OCI-LY7 (cell line): ENCODE measurements around the gene GLYATL1B. TPM values are rescaled to one million over a fixed set of nuclear protein-coding genes. Genes with fewer than 3 reads are reported as not detected.
A peak's percentile ranks its signal among the peaks of the same experiment; 100 is the strongest.

Source experiments
- BruUV-seq: library from RNA; stranded (reverse); fragments of 400-500 nt; replicated peaks from 2 replicates; lab custom pipeline; 2021; lab: Mats Ljungman, UMichigan
- CTCF ChIA-PET: fragments of 300-600 bp; sonication (Branson Sonifier 250); formaldehyde crosslinking; loops from one replicate; lab custom pipeline; 2022; ENCODE audit warnings: antibody characterized with exemption; ENCODE audit not compliant: unreplicated experiment; lab: Charles Lee
- POLR2A ChIA-PET: fragments of 300-600 bp; sonication (Branson Sonifier 250); formaldehyde crosslinking; loops from one replicate; lab custom pipeline; 2022; ENCODE audit warnings: antibody characterized with exemption; lab: Charles Lee
- DNase-seq: peaks from one replicate; pipeline ENCODE4 v3.0.0-alpha.2; 2015; ENCODE audit warnings: low spot score
- H2AFZ ChIP-seq: fragments of 200-600 bp; sonication (generic), shearing (Covaris generic); 2 replicates; pipeline ENCODE4 v1.6.1; 2014; ENCODE audit warnings: mild to moderate bottlenecking, antibody characterized with exemption, low read length, moderate library complexity
- H3K27ac ChIP-seq: fragments of 200-600 bp; sonication (generic); 2 replicates; pipeline ENCODE4 v1.5.1; 2014; ENCODE audit warnings: mixed run types, low read depth, mild to moderate bottlenecking, moderate library complexity, low read length, inconsistent platforms; ENCODE audit not compliant: poor library complexity, severe bottlenecking
- H3K36me3 ChIP-seq: fragments of 200-600 bp; sonication (generic); 2 replicates; pipeline ENCODE4 v1.6.1; 2014; ENCODE audit warnings: mild to moderate bottlenecking, antibody characterized with exemption, low read length, moderate library complexity, mixed read lengths; ENCODE audit not compliant: insufficient read depth
- H3K4me1 ChIP-seq: fragments of 200-600 bp; sonication (generic); 2 replicates; pipeline ENCODE4 v1.5.1; 2014; ENCODE audit warnings: mild to moderate bottlenecking, low read length; ENCODE audit not compliant: insufficient read depth, poor library complexity, severe bottlenecking
- H3K4me2 ChIP-seq: fragments of 200-600 bp; sonication (generic); 2 replicates; pipeline ENCODE4 v1.6.1; 2014; ENCODE audit warnings: mild to moderate bottlenecking, low read length
- H3K4me3 ChIP-seq: fragments of 200-600 bp; sonication (generic); 2 replicates; pipeline ENCODE4 v1.5.1; 2014; ENCODE audit warnings: mild to moderate bottlenecking, low read depth, low read length; ENCODE audit not compliant: poor library complexity, severe bottlenecking
- H3K79me2 ChIP-seq: fragments of 200-600 bp; sonication (generic); 2 replicates; pipeline ENCODE4 v1.6.1; 2016; ENCODE audit warnings: low read depth, mild to moderate bottlenecking, low read length, moderate library complexity, mixed read lengths; ENCODE audit not compliant: insufficient read depth
- H3K9me2 ChIP-seq: fragments of 200-600 bp; sonication (generic); 2 replicates; pipeline ENCODE4 v1.6.1; 2016; ENCODE audit warnings: mild to moderate bottlenecking, low read length, mixed read lengths; ENCODE audit not compliant: insufficient read depth
- H3K9me3 ChIP-seq: fragments of 200-600 bp; sonication (generic); 2 replicates; pipeline ENCODE4 v1.6.1; 2014; ENCODE audit warnings: mild to moderate bottlenecking, mixed run types, low read length, mixed read lengths
- H4K20me1 ChIP-seq: fragments of 200-600 bp; sonication (generic); 2 replicates; pipeline ENCODE4 v1.6.1; 2014; ENCODE audit warnings: mild to moderate bottlenecking, antibody characterized with exemption, low read length, moderate library complexity, mixed read lengths; ENCODE audit not compliant: insufficient read depth
- EZH2phosphoT487 ChIP-seq: fragments of 200-600 bp; sonication (generic); IDR thresholded peaks from 2 replicates; pipeline ENCODE4 v1.6.1; 2018; ENCODE audit warnings: low read depth, borderline replicate concordance, mild to moderate bottlenecking, mixed run types, antibody characterized with exemption, low read length, moderate library complexity, mixed read lengths
- intact Hi-C: fragments of 100-400 bp; cut with micrococcal nuclease; formaldehyde crosslinking; loops from one replicate; pipeline ENCODE4 v1.10.0; 2022; ENCODE audit not compliant: unreplicated experiment
- total RNA-seq, 2 experiments: library from RNA; depleted of rRNA in 1 of 2; stranded (reverse); fragments of >200 nt in 1 of 2; shearing (Covaris generic) in 1 of 2; gene quantifications; 2 replicates each; pipeline ENCODE4 v1.2.3, GENCODE V29; 2014 to 2022
- TF ChIP-seq, protein P1 (sequence below): fragments of 200-600 bp; sonication (generic); conservative IDR thresholded peaks from 2 replicates; pipeline ENCODE4 v1.5.1; 2014; ENCODE audit warnings: mild to moderate bottlenecking, antibody characterized with exemption, low read length, moderate library complexity, mixed read lengths

GLYATL1B gene
- total RNA-seq, 2 experiments from 2014 or later = not detected

DNA sequence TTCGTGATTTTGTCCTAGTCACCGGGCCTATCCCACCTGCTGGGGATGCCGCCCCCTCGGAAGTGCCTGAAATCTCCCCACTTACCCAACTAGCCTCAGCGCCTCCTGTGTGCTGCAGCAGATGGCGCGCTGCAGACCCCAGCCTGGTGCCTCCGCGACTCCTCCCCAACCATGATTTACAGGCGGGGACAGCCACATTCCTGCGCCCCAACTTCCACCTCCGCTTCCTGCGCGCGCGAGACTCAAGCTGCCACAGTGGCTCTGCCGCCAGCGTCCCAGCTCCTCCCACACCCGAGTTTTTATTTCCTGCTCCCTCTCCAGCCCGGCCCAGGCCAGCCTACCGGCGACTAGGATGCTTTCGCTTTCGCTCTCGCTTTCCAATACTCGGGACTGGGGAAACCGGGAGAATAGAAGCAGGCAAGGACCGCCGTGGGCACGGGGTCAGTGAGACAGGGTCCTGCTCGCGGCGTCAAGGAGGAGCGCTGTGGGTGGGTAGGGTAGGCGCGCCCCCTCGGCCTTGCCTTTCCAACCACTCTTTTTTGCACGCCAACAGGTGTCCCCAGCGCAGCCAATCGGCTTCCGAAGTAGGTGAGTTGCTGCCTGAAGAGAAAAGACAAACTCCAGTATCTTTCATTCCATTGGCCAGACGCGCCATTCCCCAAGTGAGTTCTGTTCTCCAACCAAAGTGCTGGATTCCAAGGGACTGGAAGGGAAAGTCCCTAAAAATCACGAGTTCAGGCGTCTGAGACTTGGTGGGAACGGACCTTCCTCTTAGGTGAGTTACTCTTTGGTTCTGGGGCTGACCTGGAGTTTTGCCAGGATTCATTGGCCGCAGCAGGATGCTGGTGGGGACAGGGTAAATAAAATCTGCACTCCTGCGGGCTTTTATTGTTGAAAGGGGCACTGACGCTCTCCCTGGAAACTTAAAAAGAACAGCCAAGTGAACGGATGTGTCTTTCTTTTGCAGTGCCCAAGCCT lies 56.7 kb downstream of the GLYATL1B start, which contains the start of gene FAM111A:
Gene FAM111A, plus strand, starts transcription at position 327 of the 978 bp plus-strand sequence. CDS start 6,017 bp downstream, outside the sequence.
- DNase-seq = peak; percentile 81
- Histone ChIP-seq H3K4me3 (peak within 1 kb of the TSS; percentile 90), H3K79me2 (peaks cover 35% of the 10 kb centered on the region), H2AFZ (peak within 1 kb of the TSS; percentile 93), H3K4me2 (peak within 1 kb of the TSS; percentile 95), H3K4me1 (peaks cover 40% of the 10 kb centered on the region), H3K9me3 (no peaks in the 10 kb centered on the region), H3K9me2 (no peaks in the 10 kb centered on the region), H3K36me3 (peaks cover 19% of the 10 kb centered on the region), H4K20me1 (no peaks in the 10 kb centered on the region), H3K27ac (peak within 1 kb of the TSS; percentile 90)
- TF ChIP-seq, protein P1, sequence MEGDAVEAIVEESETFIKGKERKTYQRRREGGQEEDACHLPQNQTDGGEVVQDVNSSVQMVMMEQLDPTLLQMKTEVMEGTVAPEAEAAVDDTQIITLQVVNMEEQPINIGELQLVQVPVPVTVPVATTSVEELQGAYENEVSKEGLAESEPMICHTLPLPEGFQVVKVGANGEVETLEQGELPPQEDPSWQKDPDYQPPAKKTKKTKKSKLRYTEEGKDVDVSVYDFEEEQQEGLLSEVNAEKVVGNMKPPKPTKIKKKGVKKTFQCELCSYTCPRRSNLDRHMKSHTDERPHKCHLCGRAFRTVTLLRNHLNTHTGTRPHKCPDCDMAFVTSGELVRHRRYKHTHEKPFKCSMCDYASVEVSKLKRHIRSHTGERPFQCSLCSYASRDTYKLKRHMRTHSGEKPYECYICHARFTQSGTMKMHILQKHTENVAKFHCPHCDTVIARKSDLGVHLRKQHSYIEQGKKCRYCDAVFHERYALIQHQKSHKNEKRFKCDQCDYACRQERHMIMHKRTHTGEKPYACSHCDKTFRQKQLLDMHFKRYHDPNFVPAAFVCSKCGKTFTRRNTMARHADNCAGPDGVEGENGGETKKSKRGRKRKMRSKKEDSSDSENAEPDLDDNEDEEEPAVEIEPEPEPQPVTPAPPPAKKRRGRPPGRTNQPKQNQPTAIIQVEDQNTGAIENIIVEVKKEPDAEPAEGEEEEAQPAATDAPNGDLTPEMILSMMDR = peak; percentile 75
- TF ChIP-seq EZH2phosphoT487 = no peak
- intact Hi-C loops = loop anchor here (1.0 to 10.0 kb wide), 3 partner anchors 15 to 672 kb away; partner anchors contain the start of genes FAM111B and MRPL16
- POLR2A ChIA-PET = interaction anchor here (0.5 to 2.0 kb wide), 6 partner anchors 9 to 1770 kb away, joined by 3 to 6 read pairs (median 3); partner anchors contain the start of gene FAM111B
- no TSS peak for BruUV-seq
- CTCF ChIA-PET = interaction anchor here (1.8 kb wide), 1 partner anchor 15 kb away, joined by 7 read pairs; no protein-coding TSS in a partner anchor

DNA sequence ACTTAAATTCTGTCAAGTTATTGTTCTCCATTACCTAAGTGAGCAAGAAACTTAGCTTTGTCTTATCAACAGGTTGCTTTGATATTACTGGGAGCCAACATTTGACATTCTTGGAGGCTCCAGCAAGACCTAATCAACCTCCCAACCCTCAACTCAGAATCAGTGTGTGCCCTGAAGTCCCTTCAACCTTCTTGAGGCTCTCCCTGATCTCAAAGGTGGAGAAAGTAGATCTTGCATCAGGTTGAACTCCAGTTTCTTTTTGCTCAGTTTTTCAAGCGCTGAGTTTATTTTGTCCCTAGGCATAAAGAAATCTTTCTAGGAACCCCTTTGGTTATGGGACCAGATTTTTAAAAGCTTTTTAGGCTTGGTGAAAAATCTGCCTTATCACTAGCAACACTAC lies 58.0 kb downstream of the GLYATL1B start:
- H2AFZ ChIP-seq = peak overlapping the region; percentile 71; the same call in 1 of the 2 replicates
- TSS peak; percentile 46 for BruUV-seq

More for the DNA sequence above, 58.0 kb downstream of the GLYATL1B start:
- CTCF ChIA-PET = interaction anchor here (1.0 to 1.2 kb wide), 3 partner anchors 14 to 576 kb away, joined by 3 to 5 read pairs (median 4); no protein-coding TSS in a partner anchor
- Histone ChIP-seq H3K27ac (peak overlapping the region; percentile 90), H3K36me3 (peaks cover 31% of the 10 kb centered on the region), H3K4me1 (peaks cover 47% of the 10 kb centered on the region), H3K4me2 (peak overlapping the region; percentile 95), H3K79me2 (peaks cover 48% of the 10 kb centered on the region), H3K9me3 (no peaks in the 10 kb centered on the region), H4K20me1 (no peaks in the 10 kb centered on the region), H3K9me2 (no peaks in the 10 kb centered on the region), H3K4me3 (peak overlapping the region; percentile 90)
- no peak for TF ChIP-seq EZH2phosphoT487
- TF ChIP-seq, protein P1 = no peak
- DNase-seq = peak; percentile 16
- POLR2A ChIA-PET = interaction anchor here (0.7 to 2.6 kb wide), 9 partner anchors 14 to 667 kb away, joined by 3 to 14 read pairs (median 4); partner anchors contain the start of genes FAM111B and LPXN
- intact Hi-C loops = loop anchor here (2.0 to 10.0 kb wide), 2 partner anchors 565 to 671 kb away; partner anchors contain the start of genes MRPL16 and ZFP91

Other genes starting within 250 kb of the GLYATL1B start
- gene GLYATL2, start 241.6 kb upstream of the GLYATL1B start, total RNA-seq (2014; rRNA removed; shearing (Covaris generic)) = not detected in 2 replicates
- gene GLYATL2, start 241.6 kb upstream of the GLYATL1B start, total RNA-seq (2022) = not detected in 2 replicates
- gene GLYATL1, start 146.8 kb upstream of the GLYATL1B start, total RNA-seq (2014; rRNA removed; shearing (Covaris generic)) = not detected in 2 replicates
- gene GLYATL1, start 146.8 kb upstream of the GLYATL1B start, total RNA-seq (2022) = not detected in 2 replicates
- gene FAM111B, start 20.9 kb downstream of the GLYATL1B start, total RNA-seq (2014; rRNA removed; shearing (Covaris generic)) = 30.3 and 37.6 TPM in 2 replicates
- gene FAM111B, start 20.9 kb downstream of the GLYATL1B start, total RNA-seq (2022) = 38.1 and 39.8 TPM in 2 replicates
- gene FAM111A, start 56.5 kb downstream of the GLYATL1B start, total RNA-seq (2014; rRNA removed; shearing (Covaris generic)) = 80.8 and 83.9 TPM in 2 replicates
- 93.7 and 99.8 TPM in 2 replicates for gene FAM111A, start 56.5 kb downstream of the GLYATL1B start, total RNA-seq (2022)
- 0.70 and 1.4 TPM in 2 replicates for gene DTX4, start 85.8 kb downstream of the GLYATL1B start, total RNA-seq (2014; rRNA removed; shearing (Covaris generic))
- gene DTX4, start 85.8 kb downstream of the GLYATL1B start, total RNA-seq (2022) = 9.4 and 9.9 TPM in 2 replicates
- gene MPEG1, start 126.6 kb downstream of the GLYATL1B start, total RNA-seq (2014; rRNA removed; shearing (Covaris generic)) = 0.06 TPM in 1 of 2 replicates, not detected in the other
- 12.4 and 13.5 TPM in 2 replicates for gene MPEG1, start 126.6 kb downstream of the GLYATL1B start, total RNA-seq (2022)